ENCODE measurements around the gene GOLGA8B.
"Not testable (repeated sequence)": the region's sequence is repeated elsewhere in the genome, so short reads cannot be mapped to it uniquely, and the experiment has no call there.

GOLGA8B gene, protein sequence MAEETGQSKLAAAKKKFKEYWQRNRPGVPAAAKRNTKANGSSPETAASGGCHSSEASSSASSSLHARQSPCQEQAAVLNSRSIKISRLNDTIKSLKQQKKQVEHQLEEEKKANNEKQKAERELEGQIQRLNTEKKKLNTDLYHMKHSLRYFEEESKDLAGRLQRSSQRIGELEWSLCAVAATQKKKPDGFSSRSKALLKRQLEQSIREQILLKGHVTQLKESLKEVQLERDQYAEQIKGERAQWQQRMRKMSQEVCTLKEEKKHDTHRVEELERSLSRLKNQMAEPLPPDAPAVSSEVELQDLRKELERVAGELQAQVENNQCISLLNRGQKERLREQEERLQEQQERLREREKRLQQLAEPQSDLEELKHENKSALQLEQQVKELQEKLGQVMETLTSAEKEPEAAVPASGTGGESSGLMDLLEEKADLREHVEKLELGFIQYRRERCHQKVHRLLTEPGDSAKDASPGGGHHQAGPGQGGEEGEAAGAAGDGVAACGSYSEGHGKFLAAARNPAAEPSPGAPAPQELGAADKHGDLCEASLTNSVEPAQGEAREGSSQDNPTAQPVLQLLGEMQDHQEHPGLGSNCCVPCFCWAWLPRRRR

DNA sequence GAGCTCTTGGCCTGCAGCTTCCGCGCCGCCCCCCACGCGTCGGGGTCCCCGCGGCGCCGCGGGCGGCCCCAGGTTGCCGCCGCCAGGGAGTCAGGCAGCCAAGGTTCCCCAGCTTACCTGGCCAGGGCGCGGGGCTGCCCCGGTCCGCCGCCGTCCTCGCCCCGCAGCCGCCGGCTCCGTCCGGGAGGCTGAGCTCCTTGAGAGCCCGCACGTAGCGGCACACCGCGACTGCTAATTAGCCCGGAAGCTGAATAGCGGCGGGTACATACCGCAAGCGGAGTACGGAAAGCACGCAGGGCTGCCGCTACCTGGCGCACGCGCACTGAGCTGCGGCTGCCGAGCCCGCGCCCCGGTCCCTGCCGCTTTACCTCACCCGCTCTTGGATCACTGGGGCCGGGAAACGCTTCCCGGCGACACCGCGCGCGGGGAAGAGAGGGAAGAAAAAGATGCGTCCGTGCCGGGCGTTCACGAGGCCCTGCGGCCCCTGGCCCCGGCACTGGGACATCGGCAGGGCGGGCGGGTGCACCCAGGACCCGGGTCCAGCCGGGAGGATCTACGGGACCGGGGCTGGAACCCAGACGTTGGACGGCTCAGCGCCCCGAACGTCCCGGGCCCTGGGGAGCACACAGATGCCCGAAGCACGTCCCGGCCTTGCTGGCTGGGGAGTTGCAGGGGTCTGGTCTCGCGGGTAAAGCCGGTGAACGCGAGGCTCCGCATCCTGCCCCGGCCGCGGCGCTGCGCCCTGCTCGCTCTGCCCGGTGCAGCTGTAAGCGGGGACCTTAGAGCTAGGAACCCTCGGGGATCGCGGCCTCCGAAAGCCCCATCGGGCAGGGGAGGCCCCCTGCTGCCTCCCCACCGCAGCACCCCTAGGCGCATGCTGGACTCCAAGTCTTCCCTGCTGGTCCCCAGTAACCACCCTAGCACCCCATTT lies at the start of gene GOLGA8B:
TSS of gene GOLGA8B (minus strand) at position 253 of the 931 bp plus-strand sequence. CDS start 47,739 bp downstream, outside the sequence.
- peak; percentile 80 for DNase-seq

DNA sequence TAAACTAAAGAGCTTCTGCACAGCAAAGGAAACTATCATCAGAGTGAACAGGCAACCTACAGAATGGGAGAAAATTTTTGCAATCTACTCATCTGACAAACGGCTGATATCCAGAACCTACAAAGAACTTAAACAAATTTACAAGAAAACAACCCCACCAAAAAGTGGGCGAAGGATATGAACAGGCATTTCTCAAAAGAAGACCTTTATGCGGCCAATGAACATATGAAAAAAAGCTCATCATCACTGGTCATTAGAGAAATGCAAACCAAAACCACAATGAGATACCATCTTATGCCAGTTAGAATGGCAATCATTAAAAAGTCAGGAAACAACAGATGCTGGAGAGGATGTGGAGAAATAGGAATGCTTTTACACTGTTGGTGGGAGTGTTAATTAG lies 49.7 kb upstream of the GOLGA8B start:
- DNase-seq: not testable (repeated sequence)

DNA sequence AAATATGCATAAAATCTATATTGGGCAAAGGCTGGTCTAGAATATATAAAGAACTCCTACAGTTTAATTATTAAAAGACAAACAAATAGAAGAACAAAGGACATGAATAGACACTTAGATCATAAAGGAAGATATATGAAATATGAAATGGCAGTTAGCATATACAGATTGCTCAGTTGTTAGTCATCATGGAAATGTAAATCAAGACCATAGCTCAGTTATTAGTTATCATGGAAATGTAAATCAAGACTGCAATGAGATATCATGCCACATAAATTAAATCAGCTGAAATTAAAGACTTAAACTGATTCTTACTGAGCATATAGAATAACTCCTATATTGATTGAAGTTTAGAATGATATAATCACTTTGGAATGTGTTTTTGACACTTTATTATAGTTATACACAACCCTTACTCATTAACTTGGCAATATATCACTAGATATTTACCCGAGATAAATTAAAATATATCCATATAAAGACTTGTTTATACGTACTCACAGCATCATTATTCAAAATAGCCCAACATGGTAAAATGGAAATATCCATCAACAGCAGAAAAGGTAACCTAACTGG lies 45.2 kb upstream of the GOLGA8B start:
- DNase-seq: no peak

DNA sequence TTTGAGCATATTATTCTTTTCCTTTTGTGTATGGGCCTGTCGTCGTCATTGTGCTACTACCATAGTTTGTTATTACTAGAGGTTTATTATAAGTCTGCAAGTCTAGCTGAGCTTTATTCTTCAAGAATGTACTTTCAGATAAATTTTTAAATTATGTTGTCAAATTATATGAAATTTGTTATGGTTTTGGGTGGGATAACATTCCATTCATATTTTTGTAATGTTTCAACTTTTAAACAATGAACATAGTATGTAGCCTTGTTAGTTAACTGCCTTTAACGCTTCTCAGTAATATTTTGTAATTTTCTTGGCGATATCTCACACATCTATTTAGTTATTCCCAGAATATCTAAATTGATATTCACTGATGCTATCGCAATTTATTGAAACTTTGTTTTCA lies 41.6 kb upstream of the GOLGA8B start:
- no peak for DNase-seq

DNA sequence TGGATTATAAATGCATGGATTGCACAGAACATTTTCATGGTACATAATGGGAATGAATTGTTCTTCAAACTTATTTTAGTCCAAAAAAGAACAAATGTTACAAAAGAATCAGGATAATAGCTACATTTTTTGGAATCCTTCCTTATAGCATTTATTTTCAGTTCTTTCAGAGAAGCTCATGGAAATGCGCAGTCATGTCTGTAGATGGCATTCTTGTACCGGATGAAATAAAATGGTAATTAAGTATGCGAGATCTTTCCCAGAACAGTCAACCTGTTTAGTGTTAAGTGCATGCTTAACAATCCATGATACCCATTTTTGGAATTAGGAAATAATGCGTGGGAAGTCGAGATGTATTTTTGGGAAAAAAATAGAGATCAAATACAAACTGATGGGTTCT lies 38.2 kb upstream of the GOLGA8B start:
- no peak for DNase-seq

DNA sequence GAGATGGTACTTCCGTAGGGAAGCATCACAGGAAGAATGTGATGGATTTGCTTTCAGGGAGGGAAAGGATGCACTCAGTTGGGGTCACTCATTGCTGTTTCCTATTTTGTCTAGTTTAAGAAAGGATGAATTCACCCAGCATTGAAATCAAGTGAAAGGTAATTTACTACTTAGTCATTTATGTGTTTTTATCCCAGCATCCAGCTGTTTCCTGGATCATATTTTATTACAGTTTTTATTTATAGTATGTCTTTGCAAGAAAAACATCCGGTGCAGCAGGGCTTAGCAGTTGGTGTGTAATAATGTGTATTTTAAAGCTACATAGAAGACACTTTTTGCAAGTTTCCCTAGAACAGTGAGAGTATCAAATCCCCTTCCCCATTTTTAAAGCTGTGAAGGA lies 37.4 kb upstream of the GOLGA8B start:
- DNase-seq: no peak

DNA sequence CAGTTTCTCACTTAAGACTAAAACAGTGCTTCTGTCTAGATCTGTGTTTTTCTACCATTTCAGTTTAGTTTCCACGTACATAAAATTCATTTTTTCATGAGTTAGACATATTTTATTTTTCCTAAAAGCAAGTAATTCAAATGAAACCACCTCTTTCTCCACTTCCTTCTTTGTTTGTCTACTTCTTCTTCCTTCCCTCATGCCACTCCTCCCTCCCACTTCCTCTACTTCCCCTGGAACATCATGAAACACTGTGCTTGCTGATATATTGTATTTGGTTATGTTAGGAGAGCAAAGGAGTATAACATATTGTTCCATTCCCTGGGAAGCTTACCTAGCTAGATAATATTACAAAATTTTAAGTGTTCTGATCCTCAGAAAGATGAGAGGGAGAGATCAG lies 36.7 kb upstream of the GOLGA8B start:
- no peak for DNase-seq

DNA sequence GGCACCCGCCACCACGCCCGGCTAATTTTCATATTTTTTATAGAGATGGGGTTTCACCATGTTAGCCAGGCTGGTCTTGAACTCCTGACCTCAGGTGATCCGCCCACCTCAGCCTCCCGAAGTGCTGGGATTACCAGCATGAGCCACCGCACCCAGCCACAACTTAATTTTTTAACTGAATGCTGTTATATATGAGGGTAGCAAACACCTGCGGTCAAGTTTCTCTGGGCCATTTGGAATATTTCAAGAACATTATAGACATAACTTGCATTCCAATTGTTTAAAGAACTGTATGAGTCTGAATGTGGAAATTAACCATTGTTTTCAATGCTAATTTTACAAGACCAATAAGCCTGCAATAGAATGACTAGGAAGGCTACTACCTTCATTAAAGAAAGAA lies 35.7 kb upstream of the GOLGA8B start:
- DNase-seq: no peak

DNA sequence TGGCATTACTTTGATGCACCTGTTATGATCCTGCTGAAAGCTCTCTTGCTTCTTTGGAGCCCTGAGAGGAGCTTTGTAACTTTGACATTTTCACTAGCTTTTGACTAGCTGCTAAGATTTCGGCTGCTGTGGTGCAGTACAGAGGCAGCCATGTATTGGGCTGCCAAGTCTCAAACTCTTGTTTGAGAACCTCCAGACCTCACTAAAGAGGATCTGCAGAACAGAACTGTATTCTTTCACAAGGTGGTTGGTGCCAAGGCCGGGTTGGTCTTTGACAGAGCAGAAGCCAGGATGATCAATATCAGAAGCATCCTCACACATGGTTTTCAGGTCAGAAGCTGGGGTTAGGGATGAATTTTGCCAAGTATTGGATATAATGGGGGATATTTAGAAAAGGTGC lies 34.6 kb upstream of the GOLGA8B start:
- no peak for DNase-seq

DNA sequence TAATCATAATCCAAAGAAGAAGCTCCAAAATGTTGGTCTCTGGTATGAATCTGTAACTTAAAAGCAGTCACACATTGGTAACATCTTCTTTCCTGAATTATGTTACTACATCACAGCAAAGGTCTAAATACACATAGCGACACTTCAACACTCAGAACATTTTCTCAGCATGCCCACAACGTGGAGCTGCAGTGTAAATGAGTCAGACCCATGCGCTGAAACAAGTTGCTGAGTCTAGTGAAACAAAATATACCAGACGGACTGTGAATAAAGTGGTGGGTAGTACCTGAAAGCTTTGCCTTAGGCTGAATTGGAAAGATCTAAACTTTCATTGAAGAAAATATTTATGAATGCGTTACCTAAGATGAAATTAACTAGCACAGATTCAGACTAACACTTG lies 33.2 kb upstream of the GOLGA8B start:
- DNase-seq: no peak

DNA sequence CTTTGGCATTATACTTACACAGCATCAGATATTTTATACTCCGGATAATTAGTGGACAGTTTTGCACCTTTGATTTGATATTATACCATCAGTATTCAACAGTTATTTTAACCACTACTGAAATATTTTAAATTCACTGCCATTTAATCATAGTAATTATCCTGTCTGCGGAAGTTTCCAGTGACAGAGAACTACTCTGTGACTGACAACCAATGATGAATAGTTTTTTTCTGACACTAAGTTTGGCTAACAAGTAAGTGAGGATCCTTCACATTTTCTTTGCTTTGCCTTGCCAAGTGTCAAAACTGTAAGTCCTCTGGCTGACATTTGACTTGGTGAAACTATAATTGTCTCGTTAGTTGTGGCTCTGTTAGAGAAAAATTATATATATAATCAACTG lies 30.5 kb upstream of the GOLGA8B start:
- DNase-seq: no peak

DNA sequence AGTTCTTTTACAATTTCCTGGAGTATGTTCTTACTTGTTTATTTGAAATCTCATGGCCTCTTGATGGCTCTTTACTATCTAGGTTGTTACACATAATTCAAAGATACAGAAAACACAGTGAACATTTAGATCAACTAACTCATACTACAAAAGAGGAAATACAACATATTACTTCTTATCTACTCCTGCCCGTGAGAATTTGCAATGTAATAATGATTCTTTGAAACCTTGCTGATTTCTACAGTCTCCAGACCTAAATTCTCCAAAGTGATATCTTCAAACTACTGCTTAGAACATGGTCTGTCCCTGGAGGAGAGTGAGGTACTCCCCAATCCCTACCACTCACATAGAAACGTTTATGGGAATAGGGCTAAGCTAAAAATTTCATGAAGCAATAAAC lies 29.9 kb upstream of the GOLGA8B start:
- DNase-seq: no peak

DNA sequence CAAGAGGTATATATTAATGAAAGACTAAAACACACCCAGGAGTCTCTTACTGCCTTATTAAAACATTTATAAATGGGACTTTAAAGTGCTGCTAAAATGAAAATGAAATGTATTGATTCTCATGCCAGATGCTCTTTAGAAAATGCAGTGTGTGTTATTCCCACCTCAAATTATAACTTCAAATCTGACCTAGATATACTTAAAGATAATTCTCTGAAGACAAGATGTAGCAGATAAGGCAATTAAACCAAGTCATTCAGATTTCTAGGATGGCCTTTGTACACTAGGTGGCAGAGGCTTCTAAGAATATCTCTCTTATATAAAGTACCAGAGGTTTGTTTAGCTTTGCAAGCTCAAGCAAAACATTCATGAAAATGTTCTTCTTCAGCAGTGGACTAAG lies 26.9 kb upstream of the GOLGA8B start:
- no peak for DNase-seq

DNA sequence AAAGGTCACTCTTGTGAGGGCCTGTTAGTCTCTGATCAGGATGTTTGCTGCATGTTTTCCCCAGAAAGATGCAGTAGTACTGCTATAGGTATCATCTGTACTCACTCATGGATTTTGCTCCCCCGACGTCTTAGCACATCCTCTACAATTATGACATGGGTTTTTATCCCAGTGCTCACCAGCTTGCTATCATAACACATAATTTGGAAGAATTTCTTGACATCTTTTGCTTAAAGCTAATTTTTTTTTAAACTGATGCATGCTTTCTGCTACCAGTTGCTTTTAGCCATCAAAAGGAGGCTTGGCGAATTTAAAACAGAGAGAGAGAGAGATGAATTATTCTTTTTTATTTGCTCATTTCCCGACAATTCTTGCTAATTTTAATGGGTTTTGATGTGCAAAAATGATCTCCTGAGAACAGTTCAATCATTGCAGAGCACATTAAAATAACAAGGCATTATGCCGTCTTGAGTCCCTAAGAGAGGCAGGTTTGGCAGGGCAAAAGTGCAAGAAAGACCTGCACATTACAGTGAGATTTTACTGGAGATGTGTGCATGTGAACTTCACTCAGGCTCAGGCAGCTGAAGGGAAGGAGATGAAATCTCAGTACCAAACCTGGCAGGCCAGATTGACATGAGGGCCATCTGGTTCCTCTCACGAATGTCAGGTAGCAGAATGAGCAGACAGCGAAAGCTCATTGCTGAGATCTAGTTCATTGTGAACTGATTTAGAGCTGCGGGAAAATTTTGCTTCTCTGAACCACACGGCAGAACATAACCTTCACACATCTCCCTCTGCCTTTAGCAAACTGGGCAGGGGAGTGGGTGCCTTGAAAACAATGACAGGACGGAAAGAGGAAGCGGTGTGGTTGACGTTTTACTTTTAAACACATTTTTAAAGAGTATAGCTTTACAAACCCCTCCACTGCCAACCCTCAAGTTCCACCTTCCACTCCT lies 25.9 kb upstream of the GOLGA8B start:
- DNase-seq: no peak

DNA sequence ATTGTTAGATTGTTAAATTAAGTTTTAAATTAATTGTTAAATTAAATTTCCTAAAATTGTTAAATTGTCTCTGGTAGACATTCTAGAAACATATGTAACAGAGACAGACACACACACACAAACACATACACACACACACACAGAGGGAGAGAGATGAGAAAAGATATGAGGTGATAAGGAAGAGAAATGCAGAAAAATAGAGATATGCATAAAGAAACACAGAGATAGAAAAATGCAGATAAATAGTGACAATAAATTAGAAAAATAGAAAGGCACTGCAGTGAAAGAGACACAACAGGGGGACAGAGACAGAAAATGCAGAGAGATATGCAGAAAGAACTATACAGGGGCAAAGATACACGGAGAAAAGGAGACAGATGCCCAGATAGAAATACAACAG lies 25.1 kb upstream of the GOLGA8B start:
- DNase-seq: no peak

DNA sequence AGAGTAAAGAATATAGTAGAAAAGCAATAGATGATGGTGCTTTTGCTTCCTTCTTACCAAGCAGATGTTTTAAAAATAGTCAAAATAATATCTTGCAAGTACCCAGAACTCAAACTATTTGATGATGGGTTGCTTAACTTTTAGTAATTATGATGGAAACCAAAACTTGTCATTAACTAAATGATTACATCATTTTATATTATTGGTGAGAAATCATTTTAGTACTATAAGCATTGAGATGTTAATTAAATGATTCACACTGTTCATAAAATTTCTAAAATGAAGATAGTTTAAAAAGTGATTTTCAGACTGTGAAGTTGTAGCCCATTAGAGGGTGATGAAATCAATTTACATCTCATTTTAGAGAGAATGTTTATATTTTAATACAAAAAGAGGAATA lies 24.4 kb upstream of the GOLGA8B start:
- no peak for DNase-seq

DNA sequence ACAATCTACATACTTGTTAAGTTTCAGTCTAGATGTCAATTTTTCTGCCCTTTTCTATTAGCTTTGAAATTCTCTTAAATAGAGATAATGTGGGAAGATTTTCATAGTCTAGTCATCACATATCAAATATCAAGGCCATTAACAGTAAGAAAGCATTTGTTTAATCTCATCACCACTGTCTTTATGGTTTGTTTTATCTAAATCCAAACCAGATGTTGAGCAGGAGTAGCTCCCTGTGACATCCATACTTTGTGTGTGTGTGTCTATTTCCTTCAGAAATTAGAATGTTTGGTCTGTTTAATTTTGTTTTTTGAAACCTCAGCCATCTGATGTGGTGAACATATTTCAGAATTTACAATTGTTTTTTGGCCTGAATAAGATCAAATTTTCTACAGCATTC lies 23.1 kb upstream of the GOLGA8B start:
- no peak for DNase-seq

DNA sequence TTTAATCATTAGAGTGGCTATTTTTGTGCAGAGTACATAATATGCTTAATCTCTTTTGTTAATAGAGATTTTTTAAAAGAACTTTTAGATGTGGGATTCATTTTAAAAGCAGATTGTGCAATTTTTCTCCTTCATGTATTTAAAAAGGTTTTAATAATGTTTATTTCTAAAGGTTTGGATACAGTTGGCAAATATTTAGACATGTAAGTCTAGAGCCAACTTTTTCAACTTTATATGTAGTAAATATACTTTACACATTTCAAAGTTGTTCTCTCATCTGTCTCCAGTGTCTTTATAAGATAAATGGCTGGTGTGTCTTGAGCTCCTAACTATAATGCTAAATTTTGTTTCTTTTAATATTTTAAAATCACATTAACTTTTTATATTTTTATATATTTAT lies 22.7 kb upstream of the GOLGA8B start:
- no peak for DNase-seq

DNA sequence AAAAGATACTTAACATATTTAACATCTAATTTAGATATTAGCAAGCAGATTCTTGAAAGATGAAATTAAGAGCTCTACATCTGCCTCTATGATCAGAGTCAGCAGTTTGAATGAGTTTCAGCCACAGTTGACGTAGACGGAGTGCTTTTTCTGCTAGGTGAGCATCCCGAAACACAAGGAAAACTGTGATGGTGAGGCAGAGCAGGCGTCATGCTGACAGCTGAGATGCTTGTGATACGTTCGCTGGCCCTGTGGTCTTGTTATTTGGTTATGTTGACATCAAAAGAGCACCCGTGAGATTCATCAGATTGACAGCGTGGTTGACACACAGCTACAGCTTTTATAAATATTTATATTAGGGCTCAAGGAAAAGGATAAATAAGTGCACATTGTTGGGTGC lies 19.6 kb upstream of the GOLGA8B start:
- no peak for DNase-seq

DNA sequence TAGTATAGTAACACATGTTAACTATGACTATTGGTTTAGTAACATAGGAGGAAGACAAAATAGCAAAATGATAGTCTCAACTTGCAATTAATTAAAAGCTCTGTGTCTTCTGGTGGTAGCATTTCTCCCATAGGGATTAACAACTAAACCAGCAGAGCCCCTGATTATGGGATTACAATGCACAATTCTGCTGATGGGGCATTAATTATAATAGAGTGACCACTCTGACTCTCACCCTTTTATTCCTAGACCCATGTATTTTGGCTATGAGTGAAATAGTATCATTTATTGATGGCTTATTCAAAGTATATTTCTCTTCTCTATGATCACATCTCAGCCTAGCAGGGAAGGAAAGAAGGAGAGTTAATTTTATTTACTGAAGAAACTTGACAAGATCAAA lies 17.5 kb upstream of the GOLGA8B start:
- DNase-seq: no peak

DNA sequence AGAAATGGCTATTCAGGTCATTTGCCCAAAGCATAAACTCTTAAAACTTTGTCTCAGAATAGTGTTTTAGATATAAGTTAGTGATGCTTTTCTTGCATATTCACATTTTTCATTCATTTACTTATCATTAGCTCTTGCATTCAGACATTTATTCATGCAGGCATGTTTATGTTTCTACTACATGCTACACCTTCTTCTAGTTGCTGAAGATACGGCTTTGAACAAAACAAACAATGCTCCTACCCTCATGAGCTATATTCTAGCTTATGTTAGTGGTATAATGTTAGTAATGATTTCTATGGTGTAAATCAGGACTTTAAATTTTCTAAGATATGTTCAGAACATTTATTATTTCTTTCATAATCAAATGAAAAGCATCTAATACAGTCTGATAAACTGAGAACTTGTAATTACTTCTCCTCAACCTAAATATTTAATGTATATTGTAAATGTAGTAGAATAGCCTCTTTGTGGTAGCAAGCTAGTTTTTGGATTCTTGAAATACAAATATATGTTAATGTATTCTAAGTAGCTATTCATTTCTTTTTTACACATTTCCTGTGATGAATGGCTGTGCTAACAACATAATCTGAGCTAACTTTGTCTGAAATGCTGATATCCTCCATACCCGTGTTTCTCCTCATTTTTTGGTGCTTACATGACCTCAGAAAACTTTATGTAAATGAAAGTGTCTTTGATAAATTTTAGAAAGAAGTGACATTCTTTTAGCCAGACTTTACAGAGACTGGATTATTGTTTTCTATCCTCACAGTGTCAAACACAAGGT lies 15.5 kb upstream of the GOLGA8B start:
- DNase-seq: no peak
